Panc1 (cell line): ENCODE measurements around the gene CEP290. TPM values are rescaled to one million over a fixed set of nuclear protein-coding genes. Genes with fewer than 3 reads are reported as not detected.

Experiments
- ATAC-seq: fragments of 200-7000 bp; cut with Tn5 transposase; 2 replicates; pipeline ENCODE4 v1.9.1; 2020; ENCODE audit warnings: mild to moderate bottlenecking, moderate library complexity
- BruUV-seq: library from RNA; stranded (reverse); fragments of 400-500 nt; replicated peaks from 2 replicates; lab custom pipeline; 2021; lab: Mats Ljungman, UMichigan
- CTCF ChIA-PET: fragments of 300-600 bp; sonication (Branson Sonifier 250); formaldehyde crosslinking; loops from one replicate; lab custom pipeline; 2022; ENCODE audit warnings: antibody characterized with exemption; lab: Charles Lee
- POLR2A ChIA-PET: fragments of 300-600 bp; sonication (Branson Sonifier 250); formaldehyde crosslinking; loops from one replicate; lab custom pipeline; 2022; ENCODE audit warnings: antibody characterized with exemption; lab: Charles Lee
- DNase-seq: peaks from one replicate; pipeline ENCODE4 v3.0.0-alpha.2; 2010; ENCODE audit warnings: low read depth, low spot score
- H3K27ac ChIP-seq: 2 replicates; pipeline ENCODE4 v1.5.1; 2011; ENCODE audit warnings: mild to moderate bottlenecking, low read length, inconsistent platforms
- H3K27me3 ChIP-seq: fragments of 200-500 bp; sonication (Bioruptor generic); 2 replicates; pipeline ENCODE4 v1.6.0; 2014; ENCODE audit warnings: low read length, inconsistent platforms; ENCODE audit not compliant: control insufficient read depth, insufficient read depth
- H3K36me3 ChIP-seq: fragments of 200-500 bp; sonication (Bioruptor generic); 2 replicates; pipeline ENCODE4 v1.5.1; 2014; ENCODE audit warnings: inconsistent platforms, mild to moderate bottlenecking, low read length, moderate library complexity; ENCODE audit not compliant: control insufficient read depth, insufficient read depth
- H3K4me1 ChIP-seq: 2 replicates; pipeline ENCODE4 v1.5.1; 2011; ENCODE audit warnings: inconsistent platforms, mild to moderate bottlenecking, low read length, moderate library complexity; ENCODE audit not compliant: control insufficient read depth, insufficient read depth
- H3K4me3 ChIP-seq, 2 experiments: 2 replicates each; pipeline ENCODE4 v1.5.1; 2011 to 2012; ENCODE audit warnings: low read depth in 2 of 2, low read length in 2 of 2, mild to moderate bottlenecking in 2 of 2, inconsistent platforms in 1 of 2, moderate library complexity in 1 of 2
- H3K9me3 ChIP-seq: fragments of 200-500 bp; sonication (Bioruptor generic); 2 replicates; pipeline ENCODE4 v1.5.1; 2014; ENCODE audit warnings: low read depth, mild to moderate bottlenecking, inconsistent platforms, low read length, moderate library complexity; ENCODE audit not compliant: control insufficient read depth, insufficient read depth
- CTCF ChIP-seq: fragments of 450-650 bp; IDR thresholded peaks from 2 replicates; pipeline ENCODE4 v1.5.1; 2017; ENCODE audit warnings: mild to moderate bottlenecking
- REST ChIP-seq, 2 experiments: IDR thresholded peaks; 2 replicates each; pipeline ENCODE4 v1.6.1; 2011 to 2012; ENCODE audit warnings: low read depth in 2 of 2, control low read depth in 1 of 2, low read length in 1 of 2, mild to moderate bottlenecking in 1 of 2, moderate library complexity in 1 of 2; ENCODE audit not compliant: insufficient read depth in 1 of 2
- SIN3A ChIP-seq: IDR thresholded peaks from 2 replicates; pipeline ENCODE4 v1.6.1; 2012; ENCODE audit warnings: low read depth, mild to moderate bottlenecking, low read length, moderate library complexity, borderline replicate concordance; ENCODE audit not compliant: insufficient read depth
- in situ Hi-C: cut with HindIII; loops from 2 replicates; pipeline ENCODE4 v1.10.0; 2016; ENCODE audit warnings: low sequenced_read_pairs, low pct_unique_long_range_greater_than_20kb
- intact Hi-C: fragments of 100-400 bp; cut with micrococcal nuclease; formaldehyde crosslinking; loops from one replicate; pipeline ENCODE4 v1.10.0; 2022; ENCODE audit not compliant: unreplicated experiment
- total RNA-seq: library from RNA; stranded (reverse); gene quantifications from one replicate; pipeline ENCODE4 v1.2.1, GENCODE V29; 2021; ENCODE audit not compliant: unreplicated experiment

The CEP290 gene
- total RNA-seq, 1 experiment from 2014 or later: 14.6 TPM

- ChIA-PET CTCF (no interaction called here), POLR2A (no interaction called here)
- DNase-seq (no peak), ATAC-seq (no peak)
- Histone ChIP-seq H3K27ac (no peak overlapping the region), H3K27me3 (no peaks in the 10 kb centered on the region), H3K36me3 (no peaks in the 10 kb centered on the region), H3K9me3 (peaks cover 5% of the 10 kb centered on the region; the same call in 1 of the 2 replicates), H3K4me3 (no peak overlapping the region), H3K4me1 (no peaks in the 10 kb centered on the region)
- TF ChIP-seq CTCF (no peak), REST (IDR thresholded peaks at IDR 0.05; ENCODE audit: insufficient read depth in 1 of 2, low read depth in 2 of 2, low read length in 1 of 2) (no peak), SIN3A (no peak)
- in situ Hi-C loops (no loop called here), intact Hi-C loops (no loop called here)
- no TSS peak for BruUV-seq
Measured at GRCh38 chr12:88001327-88001726, 140.6 kb downstream of the CEP290 start.

Other genes starting within 250 kb of the CEP290 start
- not detected for gene C12orf50, start 112.7 kb downstream of the CEP290 start, total RNA-seq
- 21.6 TPM for gene TMTC3, start 219 bp upstream of the CEP290 start, total RNA-seq